ENCODE results near the gene MAPK8.
"Not testable (repeated sequence)": the region's sequence is repeated elsewhere in the genome, so short reads cannot be mapped to it uniquely, and the experiment has no call there.

The MAPK8 gene

DNA sequence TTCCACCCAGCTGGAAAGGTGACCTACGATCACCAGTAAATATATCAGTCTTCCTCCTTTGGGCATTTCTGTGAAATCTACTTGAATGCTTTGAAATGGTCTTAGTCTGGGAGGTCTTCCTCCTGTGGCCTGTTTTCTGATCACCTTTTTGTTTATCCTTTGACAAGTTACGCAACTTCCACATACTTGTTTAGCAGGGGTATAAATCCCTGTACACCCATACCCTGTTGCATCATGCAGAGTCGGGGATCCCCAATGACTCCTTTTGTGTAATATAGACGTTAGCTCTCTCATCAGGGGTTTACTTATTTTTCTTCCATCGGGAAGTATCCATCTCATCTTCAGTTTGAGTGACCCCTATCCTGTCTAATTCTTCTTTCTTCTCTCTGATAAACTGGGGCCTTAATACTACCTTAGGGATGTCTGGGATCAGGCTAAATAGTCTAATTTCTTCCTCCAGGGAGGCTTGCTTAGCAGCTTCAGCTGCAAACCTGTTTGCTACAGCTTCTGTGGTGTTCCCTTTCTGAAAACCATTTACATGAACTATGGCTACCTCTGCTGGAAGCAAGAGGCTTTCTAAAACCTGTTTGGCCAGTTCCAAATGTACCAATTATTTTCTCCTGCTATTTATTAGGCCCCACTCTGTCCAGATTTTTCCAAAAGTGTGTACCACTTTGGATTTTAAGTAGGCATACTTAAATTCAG is 25.8 kb downstream of the MAPK8 start:
- Histone ChIP-seq H3K27ac (ENCODE audit: low read depth, low read length) (no peak overlapping the region), H3K4me3 (ENCODE audit: low read depth in 1 of 2, low read length in 2 of 2) (no peak overlapping the region), H3K9ac (ENCODE audit: low read depth in 1 of 2, low read length in 2 of 2) (no peak overlapping the region), H3K36me3 (ENCODE audit: control insufficient read depth in 1 of 2, insufficient read depth in 2 of 2, low read length in 2 of 2) (no peaks in the 10 kb centered on the region), H3K4me1 (ENCODE audit: control insufficient read depth in 1 of 2, insufficient read depth in 2 of 2, low read length in 2 of 2) (no peaks in the 10 kb centered on the region), H3K9me3 (ENCODE audit: control insufficient read depth in 1 of 2, low read length in 2 of 2) (no peaks in the 10 kb centered on the region), H3K27me3 (ENCODE audit: control insufficient read depth in 1 of 2, insufficient read depth in 2 of 2, low read length in 2 of 2) (no peaks in the 10 kb centered on the region)

DNA sequence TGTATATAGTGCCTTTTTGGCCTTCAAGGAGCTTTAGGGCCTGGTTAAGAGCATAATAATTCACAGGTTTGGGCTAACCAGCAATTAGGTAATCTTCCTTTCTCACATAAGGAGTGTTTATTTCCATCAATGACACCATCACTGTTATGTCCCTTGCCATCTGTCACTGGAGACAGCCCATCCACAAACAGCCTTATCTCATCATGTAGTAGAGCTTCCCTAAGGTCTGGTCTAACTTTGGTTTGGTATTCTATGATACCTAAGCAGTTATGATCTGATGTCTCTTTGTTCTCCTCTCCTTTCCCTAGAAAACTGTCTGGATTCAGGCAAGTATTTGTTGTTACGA is 26.4 kb downstream of the MAPK8 start:
- Histone ChIP-seq H3K4me1 (ENCODE audit: control insufficient read depth in 1 of 2, insufficient read depth in 2 of 2, low read length in 2 of 2) (no peaks in the 10 kb centered on the region), H3K36me3 (ENCODE audit: control insufficient read depth in 1 of 2, insufficient read depth in 2 of 2, low read length in 2 of 2) (no peaks in the 10 kb centered on the region), H3K4me3 (ENCODE audit: low read depth in 1 of 2, low read length in 2 of 2) (no peak overlapping the region), H3K27ac (ENCODE audit: low read depth, low read length) (no peak overlapping the region), H3K9me3 (ENCODE audit: control insufficient read depth in 1 of 2, low read length in 2 of 2) (no peaks in the 10 kb centered on the region), H3K9ac (ENCODE audit: low read depth in 1 of 2, low read length in 2 of 2) (no peak overlapping the region), H3K27me3 (ENCODE audit: control insufficient read depth in 1 of 2, insufficient read depth in 2 of 2, low read length in 2 of 2) (no peaks in the 10 kb centered on the region)

GRCh38 chr10:48333856-48334255 is 27.4 kb downstream of the MAPK8 start:
- no peaks in the 10 kb centered on the region for H3K27me3 ChIP-seq (ENCODE audit: control insufficient read depth in 1 of 2, insufficient read depth in 2 of 2, low read length in 2 of 2)
- H3K9ac ChIP-seq (ENCODE audit: low read depth in 1 of 2, low read length in 2 of 2) = no peak overlapping the region
- no peaks in the 10 kb centered on the region for H3K9me3 ChIP-seq (ENCODE audit: control insufficient read depth in 1 of 2, low read length in 2 of 2)
- H3K4me3 ChIP-seq (ENCODE audit: low read depth in 1 of 2, low read length in 2 of 2) = no peak overlapping the region
- H3K4me1 ChIP-seq (ENCODE audit: control insufficient read depth in 1 of 2, insufficient read depth in 2 of 2, low read length in 2 of 2) = no peaks in the 10 kb centered on the region
- no peaks in the 10 kb centered on the region for H3K36me3 ChIP-seq (ENCODE audit: control insufficient read depth in 1 of 2, insufficient read depth in 2 of 2, low read length in 2 of 2)
- no peak overlapping the region for H3K27ac ChIP-seq (ENCODE audit: low read depth, low read length)

GRCh38 chr10:48335788-48336187 is 29.3 kb downstream of the MAPK8 start:
- Histone ChIP-seq H3K36me3 (ENCODE audit: control insufficient read depth in 1 of 2, insufficient read depth in 2 of 2, low read length in 2 of 2) (no peaks in the 10 kb centered on the region), H3K9me3 (ENCODE audit: control insufficient read depth in 1 of 2, low read length in 2 of 2) (no peaks in the 10 kb centered on the region), H3K4me3 (ENCODE audit: low read depth in 1 of 2, low read length in 2 of 2) (no peak overlapping the region)

GRCh38 chr10:48336978-48337599 is 30.6 kb downstream of the MAPK8 start:
- no peaks in the 10 kb centered on the region for H3K36me3 ChIP-seq (ENCODE audit: control insufficient read depth in 1 of 2, insufficient read depth in 2 of 2, low read length in 2 of 2)
- no peaks in the 10 kb centered on the region for H3K27me3 ChIP-seq (ENCODE audit: control insufficient read depth in 1 of 2, insufficient read depth in 2 of 2, low read length in 2 of 2)
- no peaks in the 10 kb centered on the region for H3K9me3 ChIP-seq (ENCODE audit: control insufficient read depth in 1 of 2, low read length in 2 of 2)
- H3K4me3 ChIP-seq (ENCODE audit: low read depth in 1 of 2, low read length in 2 of 2) = no peak overlapping the region
- no peak overlapping the region for H3K27ac ChIP-seq (ENCODE audit: low read depth, low read length)
- H3K4me1 ChIP-seq (ENCODE audit: control insufficient read depth in 1 of 2, insufficient read depth in 2 of 2, low read length in 2 of 2) = no peaks in the 10 kb centered on the region
- no peak overlapping the region for H3K9ac ChIP-seq (ENCODE audit: low read depth in 1 of 2, low read length in 2 of 2)

More at GRCh38 chr10:48335788-48336187, 29.3 kb downstream of the MAPK8 start:
- Histone ChIP-seq H3K27ac (ENCODE audit: low read depth, low read length) (no peak overlapping the region), H3K9ac (ENCODE audit: low read depth in 1 of 2, low read length in 2 of 2) (no peak overlapping the region), H3K27me3 (ENCODE audit: control insufficient read depth in 1 of 2, insufficient read depth in 2 of 2, low read length in 2 of 2) (no peaks in the 10 kb centered on the region), H3K4me1 (ENCODE audit: control insufficient read depth in 1 of 2, insufficient read depth in 2 of 2, low read length in 2 of 2) (no peaks in the 10 kb centered on the region)

- no peak overlapping the region for H3K4me3 ChIP-seq (ENCODE audit: low read depth in 1 of 2, low read length in 2 of 2)
- H3K9me3 ChIP-seq (ENCODE audit: control insufficient read depth in 1 of 2, low read length in 2 of 2) = no peaks in the 10 kb centered on the region
- no peaks in the 10 kb centered on the region for H3K4me1 ChIP-seq (ENCODE audit: control insufficient read depth in 1 of 2, insufficient read depth in 2 of 2, low read length in 2 of 2)
- H3K36me3 ChIP-seq (ENCODE audit: control insufficient read depth in 1 of 2, insufficient read depth in 2 of 2, low read length in 2 of 2) = no peaks in the 10 kb centered on the region
- H3K27me3 ChIP-seq (ENCODE audit: control insufficient read depth in 1 of 2, insufficient read depth in 2 of 2, low read length in 2 of 2) = no peaks in the 10 kb centered on the region
- no peak overlapping the region for H3K27ac ChIP-seq (ENCODE audit: low read depth, low read length)
- no peak overlapping the region for H3K9ac ChIP-seq (ENCODE audit: low read depth in 1 of 2, low read length in 2 of 2)
Measured at GRCh38 chr10:48340734-48341133, 34.3 kb downstream of the MAPK8 start.

DNA sequence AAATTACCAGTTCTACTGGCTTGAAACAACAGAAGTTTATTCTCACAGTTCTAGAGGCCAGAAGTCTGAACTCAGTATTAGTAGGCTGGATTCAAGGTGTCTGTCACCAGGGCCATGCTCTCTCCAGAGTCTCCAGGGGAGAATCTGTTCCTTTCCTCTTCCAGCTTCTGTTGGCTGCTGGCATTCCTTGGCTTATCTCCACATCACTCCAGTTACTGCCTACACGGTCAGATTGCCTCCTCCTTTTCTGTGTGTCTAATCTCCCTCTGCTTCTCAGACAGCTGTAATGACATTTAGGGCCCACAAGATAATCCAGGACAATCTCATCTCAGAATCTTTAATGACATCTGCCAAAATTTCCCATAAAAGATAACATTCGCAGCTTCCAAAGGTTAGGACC is 36.6 kb downstream of the MAPK8 start:
- Histone ChIP-seq H3K9me3 (ENCODE audit: control insufficient read depth in 1 of 2, low read length in 2 of 2) (peaks cover 2 to 8% of the 10 kb centered on the region in 2 donors), H3K27ac (ENCODE audit: low read depth, low read length) (no peak overlapping the region), H3K36me3 (ENCODE audit: control insufficient read depth in 1 of 2, insufficient read depth in 2 of 2, low read length in 2 of 2) (no peaks in the 10 kb centered on the region), H3K4me3 (ENCODE audit: low read depth in 1 of 2, low read length in 2 of 2) (no peak overlapping the region), H3K27me3 (ENCODE audit: control insufficient read depth in 1 of 2, insufficient read depth in 2 of 2, low read length in 2 of 2) (no peaks in the 10 kb centered on the region), H3K4me1 (ENCODE audit: control insufficient read depth in 1 of 2, insufficient read depth in 2 of 2, low read length in 2 of 2) (no peaks in the 10 kb centered on the region), H3K9ac (ENCODE audit: low read depth in 1 of 2, low read length in 2 of 2) (no peak overlapping the region)

DNA sequence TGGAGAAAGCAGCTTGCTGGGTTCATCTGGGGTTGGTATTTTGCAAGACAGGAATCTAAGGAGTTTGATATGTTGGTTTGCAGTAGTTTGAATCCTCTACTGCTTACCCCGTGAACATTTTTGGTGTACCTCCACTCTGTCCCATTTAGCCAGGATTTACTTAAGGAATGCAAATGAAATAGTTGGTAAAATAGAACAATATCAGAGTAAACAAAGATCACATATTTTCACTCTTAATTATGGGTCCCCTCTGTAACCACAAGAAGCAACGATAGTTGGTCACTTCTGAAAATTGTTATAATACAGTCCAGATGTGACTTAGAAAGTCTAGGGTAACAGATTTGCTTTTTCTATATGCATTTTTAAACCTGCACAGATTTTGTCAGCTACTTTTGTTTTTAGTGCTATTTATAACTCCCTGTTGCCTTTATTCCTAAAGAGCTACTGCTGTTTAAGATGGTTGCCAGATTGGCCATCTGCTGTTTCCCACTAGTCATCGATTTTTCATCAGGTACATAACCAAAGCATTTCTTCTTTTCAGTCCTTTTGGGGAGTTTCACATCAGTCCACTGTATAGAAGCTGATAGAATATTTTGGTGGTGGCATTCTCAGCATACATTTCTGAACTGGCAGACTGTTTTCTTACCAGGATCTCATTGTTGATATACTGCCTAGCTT is 37.6 kb downstream of the MAPK8 start:
- no peaks in the 10 kb centered on the region for H3K4me1 ChIP-seq (ENCODE audit: control insufficient read depth in 1 of 2, insufficient read depth in 2 of 2, low read length in 2 of 2)
- H3K27ac ChIP-seq (ENCODE audit: low read depth, low read length) = no peak overlapping the region
- no peaks in the 10 kb centered on the region for H3K27me3 ChIP-seq (ENCODE audit: control insufficient read depth in 1 of 2, insufficient read depth in 2 of 2, low read length in 2 of 2)
- H3K9ac ChIP-seq (ENCODE audit: low read depth in 1 of 2, low read length in 2 of 2) = no peak overlapping the region
- H3K36me3 ChIP-seq (ENCODE audit: control insufficient read depth in 1 of 2, insufficient read depth in 2 of 2, low read length in 2 of 2) = no peaks in the 10 kb centered on the region
- peaks cover 2 to 8% of the 10 kb centered on the region in 2 donors for H3K9me3 ChIP-seq (ENCODE audit: control insufficient read depth in 1 of 2, low read length in 2 of 2)
- no peak overlapping the region for H3K4me3 ChIP-seq (ENCODE audit: low read depth in 1 of 2, low read length in 2 of 2)

GRCh38 chr10:48346248-48346647 is 39.8 kb downstream of the MAPK8 start:
- H3K4me3 ChIP-seq (ENCODE audit: low read depth in 1 of 2, low read length in 2 of 2); H3K9ac ChIP-seq (ENCODE audit: low read depth in 1 of 2, low read length in 2 of 2); H3K9me3 ChIP-seq (ENCODE audit: control insufficient read depth in 1 of 2, low read length in 2 of 2); H3K4me1 ChIP-seq (ENCODE audit: control insufficient read depth in 1 of 2, insufficient read depth in 2 of 2, low read length in 2 of 2); H3K36me3 ChIP-seq (ENCODE audit: control insufficient read depth in 1 of 2, insufficient read depth in 2 of 2, low read length in 2 of 2); H3K27me3 ChIP-seq (ENCODE audit: control insufficient read depth in 1 of 2, insufficient read depth in 2 of 2, low read length in 2 of 2); H3K27ac ChIP-seq (ENCODE audit: low read depth, low read length): not testable (repeated sequence)

- not testable (repeated sequence) for H3K4me3 ChIP-seq (ENCODE audit: low read depth in 1 of 2, low read length in 2 of 2); H3K36me3 ChIP-seq (ENCODE audit: control insufficient read depth in 1 of 2, insufficient read depth in 2 of 2, low read length in 2 of 2); H3K27me3 ChIP-seq (ENCODE audit: control insufficient read depth in 1 of 2, insufficient read depth in 2 of 2, low read length in 2 of 2); H3K9me3 ChIP-seq (ENCODE audit: control insufficient read depth in 1 of 2, low read length in 2 of 2); H3K27ac ChIP-seq (ENCODE audit: low read depth, low read length); H3K9ac ChIP-seq (ENCODE audit: low read depth in 1 of 2, low read length in 2 of 2); H3K4me1 ChIP-seq (ENCODE audit: control insufficient read depth in 1 of 2, insufficient read depth in 2 of 2, low read length in 2 of 2)
Measured at GRCh38 chr10:48347539-48347938, 41.1 kb downstream of the MAPK8 start.

Data from duodenal mucosa (tissue), 2 donors.